ENCODE measurements around the gene FRMD3. TPM values are rescaled to one million over a fixed set of nuclear protein-coding genes. Genes with fewer than 3 reads are reported as not detected.

The FRMD3 gene
- total RNA-seq, 2 donors from 2014 or later: 2.1 to 4.6 TPM

- no peak for TF ChIP-seq POLR2A (IDR thresholded peaks at IDR 0.05)
- TF ChIP-seq CTCF (IDR thresholded peaks at IDR 0.05): no peak
- Histone ChIP-seq H3K27me3 (no peaks in the 10 kb centered on the region), H3K9me3 (no peaks in the 10 kb centered on the region), H3K4me3 (no peak overlapping the region), H3K4me1 (no peaks in the 10 kb centered on the region), H3K36me3 (replicated peaks in 1 of 2; ENCODE audit: insufficient read depth in 1 of 2, low read depth in 2 of 2) (no peaks in the 10 kb centered on the region), H3K27ac (no peak overlapping the region)
- 66 to 79% methylated on average over 5 to 10 of the region's 10 CpGs for WGBS, 2 donors
- intact Hi-C loops (cut with DNase I): loop anchor here (5.0 kb wide), 1 partner anchor 199 kb away; no protein-coding TSS in a partner anchor
- no peak for ATAC-seq
- no peak for DNase-seq
These were observed 194.7 kb downstream of the FRMD3 start for GRCh38 chr9:83343366-83343999.

- no peaks in the 10 kb centered on the region for H3K36me3 ChIP-seq (replicated peaks in 1 of 2; ENCODE audit: insufficient read depth in 1 of 2, low read depth in 2 of 2)
- no peak overlapping the region for H3K27ac ChIP-seq
- no peak overlapping the region for H3K4me3 ChIP-seq
- intact Hi-C loops (cut with DNase I): loop anchor here (5.0 kb wide), 1 partner anchor 200 kb away; no protein-coding TSS in a partner anchor
- no peaks in the 10 kb centered on the region for H3K9me3 ChIP-seq
- no peaks in the 10 kb centered on the region for H3K4me1 ChIP-seq
- 79 to 84% methylated on average over 3 of the region's 3 CpGs for WGBS, 2 donors
- ATAC-seq (no peak), DNase-seq (no peak)
- TF ChIP-seq POLR2A (IDR thresholded peaks at IDR 0.05) (no peak), CTCF (IDR thresholded peaks at IDR 0.05) (no peak)
- no peaks in the 10 kb centered on the region for H3K27me3 ChIP-seq
These were observed 195.5 kb downstream of the FRMD3 start for GRCh38 chr9:83342731-83343130.

GRCh38 chr9:83342006-83342405 is 196.2 kb downstream of the FRMD3 start:
- no peak overlapping the region for H3K27ac ChIP-seq
- no peak for TF ChIP-seq POLR2A (IDR thresholded peaks at IDR 0.05)
- TF ChIP-seq CTCF (IDR thresholded peaks at IDR 0.05): no peak
- H3K9me3 ChIP-seq: no peaks in the 10 kb centered on the region
- H3K36me3 ChIP-seq (replicated peaks in 1 of 2; ENCODE audit: insufficient read depth in 1 of 2, low read depth in 2 of 2): no peaks in the 10 kb centered on the region
- no peaks in the 10 kb centered on the region for H3K27me3 ChIP-seq
- intact Hi-C loops (cut with DNase I): loop anchor here (5.0 kb wide), 1 partner anchor 200 kb away; no protein-coding TSS in a partner anchor
- no peaks in the 10 kb centered on the region for H3K4me1 ChIP-seq
- 90 to 96% methylated on average over 3 of the region's 3 CpGs for WGBS, 2 donors
- H3K4me3 ChIP-seq: no peak overlapping the region
- ATAC-seq: no peak
- no peak for DNase-seq

GRCh38 chr9:83340451-83340850 is 197.8 kb downstream of the FRMD3 start:
- TF ChIP-seq CTCF (IDR thresholded peaks at IDR 0.05) (no peak), POLR2A (IDR thresholded peaks at IDR 0.05) (no peak)
- no peak overlapping the region for H3K4me3 ChIP-seq
- ATAC-seq: no peak
- WGBS, 2 donors: 70 to 78% methylated on average over 3 of the region's 3 CpGs
- DNase-seq: no peak
- no peaks in the 10 kb centered on the region for H3K4me1 ChIP-seq
- no peaks in the 10 kb centered on the region for H3K27me3 ChIP-seq
- H3K36me3 ChIP-seq (replicated peaks in 1 of 2; ENCODE audit: insufficient read depth in 1 of 2, low read depth in 2 of 2): no peaks in the 10 kb centered on the region
- H3K9me3 ChIP-seq: no peaks in the 10 kb centered on the region
- intact Hi-C loops (cut with DNase I): loop anchor here (5.0 kb wide), 1 partner anchor 202 kb away; no protein-coding TSS in a partner anchor
- H3K27ac ChIP-seq: no peak overlapping the region

- Histone ChIP-seq H3K4me3 (no peak overlapping the region), H3K4me1 (no peaks in the 10 kb centered on the region), H3K9me3 (no peaks in the 10 kb centered on the region), H3K27ac (no peak overlapping the region), H3K36me3 (replicated peaks in 1 of 2; ENCODE audit: insufficient read depth in 1 of 2, low read depth in 2 of 2) (no peaks in the 10 kb centered on the region), H3K27me3 (no peaks in the 10 kb centered on the region)
- no peak for DNase-seq
- WGBS, 2 donors: 88 to 93% methylated on average over 1 of the region's 1 CpG
- no peak for TF ChIP-seq CTCF (IDR thresholded peaks at IDR 0.05)
- TF ChIP-seq POLR2A (IDR thresholded peaks at IDR 0.05): no peak
- ATAC-seq: no peak
- intact Hi-C loops (cut with DNase I): loop anchor here (5.0 kb wide), 1 partner anchor 193 kb away; no protein-coding TSS in a partner anchor
These were observed 198.8 kb downstream of the FRMD3 start for GRCh38 chr9:83339435-83339834.

Data from body of pancreas (tissue), 4 donors.